ENCODE measurements around the gene LBX2.

The LBX2 gene

GRCh38 chr2:74532222-74532621 is 32.8 kb upstream of the LBX2 start:
- H3K27ac Mint-ChIP-seq (ENCODE audit: low read depth) = peak overlapping the region; percentile 73
- H3K4me1 Mint-ChIP-seq = peaks cover 38% of the 10 kb centered on the region
- ATAC-seq (replicated peaks; ENCODE audit: extremely low read depth, poor library complexity, severe bottlenecking) (no peak), DNase-seq (ENCODE audit: low spot score in 2 of 2) (no peak)
- no peaks in the 10 kb centered on the region for H3K9me3 Mint-ChIP-seq
- peak overlapping the region; percentile 29 for H3K4me3 Mint-ChIP-seq
- peaks cover 22% of the 10 kb centered on the region for H3K36me3 Mint-ChIP-seq (ENCODE audit: insufficient read depth)
- H3K27me3 Mint-ChIP-seq = peaks cover 4% of the 10 kb centered on the region

- no peaks in the 10 kb centered on the region for H3K9me3 Mint-ChIP-seq
- no peaks in the 10 kb centered on the region for H3K27me3 Mint-ChIP-seq
- ATAC-seq (replicated peaks; ENCODE audit: extremely low read depth, poor library complexity, severe bottlenecking) (no peak), DNase-seq (ENCODE audit: low spot score in 2 of 2) (no peak)
- H3K27ac Mint-ChIP-seq (ENCODE audit: low read depth) = peak overlapping the region; percentile 73
- peaks cover 40% of the 10 kb centered on the region for H3K4me1 Mint-ChIP-seq
- H3K4me3 Mint-ChIP-seq = peak overlapping the region; percentile 29
- H3K36me3 Mint-ChIP-seq (ENCODE audit: insufficient read depth) = peaks cover 25% of the 10 kb centered on the region
Observed at GRCh38 chr2:74531666-74532065, 32.3 kb upstream of the LBX2 start.

- peak; percentile 66 for ATAC-seq (replicated peaks; ENCODE audit: extremely low read depth, poor library complexity, severe bottlenecking)
- H3K36me3 Mint-ChIP-seq (ENCODE audit: insufficient read depth) = peaks cover 31% of the 10 kb centered on the region
- peak overlapping the region; percentile 93 for H3K27ac Mint-ChIP-seq (ENCODE audit: low read depth)
- peak in 1 of 2 donors; percentile 72 for DNase-seq (ENCODE audit: low spot score in 2 of 2)
- H3K27me3 Mint-ChIP-seq = no peaks in the 10 kb centered on the region
- H3K9me3 Mint-ChIP-seq = no peaks in the 10 kb centered on the region
- H3K4me1 Mint-ChIP-seq = peaks cover 47% of the 10 kb centered on the region
- peak overlapping the region; percentile 88 for H3K4me3 Mint-ChIP-seq
Observed at GRCh38 chr2:74530239-74531187, 31.1 kb upstream of the LBX2 start.

GRCh38 chr2:74529357-74530238 is 30.2 kb upstream of the LBX2 start, which contains the start of the genes AUP1 and HTRA2:
AUP1 (minus strand) TSS chr2:74529706; CDS start chr2:74529629, 77 bp downstream.
HTRA2 (plus strand) TSS chr2:74529933; CDS start chr2:74530007, 74 bp downstream.
- Mint-ChIP-seq H3K27me3 (no peaks in the 10 kb centered on the region), H3K4me3 (peak within 1 kb of the TSS; percentile 88), H3K27ac (ENCODE audit: low read depth) (peak within 1 kb of the TSS; percentile 93), H3K4me1 (peaks cover 47% of the 10 kb centered on the region), H3K9me3 (no peaks in the 10 kb centered on the region), H3K36me3 (ENCODE audit: insufficient read depth) (peaks cover 31% of the 10 kb centered on the region)
- ATAC-seq (replicated peaks; ENCODE audit: extremely low read depth, poor library complexity, severe bottlenecking) (peak; percentile 90), DNase-seq (ENCODE audit: low spot score in 2 of 2) (peak; percentile 73 to 76)

GRCh38 chr2:74528600-74529356 is 29.4 kb upstream of the LBX2 start:
- peak overlapping the region; percentile 93 for H3K27ac Mint-ChIP-seq (ENCODE audit: low read depth)
- ATAC-seq (replicated peaks; ENCODE audit: extremely low read depth, poor library complexity, severe bottlenecking) (no peak), DNase-seq (ENCODE audit: low spot score in 2 of 2) (no peak)
- H3K9me3 Mint-ChIP-seq = no peaks in the 10 kb centered on the region
- H3K27me3 Mint-ChIP-seq = no peaks in the 10 kb centered on the region
- H3K36me3 Mint-ChIP-seq (ENCODE audit: insufficient read depth) = peaks cover 31% of the 10 kb centered on the region
- peaks cover 47% of the 10 kb centered on the region for H3K4me1 Mint-ChIP-seq
- H3K4me3 Mint-ChIP-seq = peak overlapping the region; percentile 88

GRCh38 chr2:74527741-74528140 is 28.3 kb upstream of the LBX2 start:
- H3K4me3 Mint-ChIP-seq = peak overlapping the region; percentile 88
- peaks cover 29% of the 10 kb centered on the region for H3K36me3 Mint-ChIP-seq (ENCODE audit: insufficient read depth)
- H3K27me3 Mint-ChIP-seq = no peaks in the 10 kb centered on the region
- ATAC-seq (replicated peaks; ENCODE audit: extremely low read depth, poor library complexity, severe bottlenecking) (no peak), DNase-seq (ENCODE audit: low spot score in 2 of 2) (no peak)
- no peaks in the 10 kb centered on the region for H3K9me3 Mint-ChIP-seq
- peaks cover 47% of the 10 kb centered on the region for H3K4me1 Mint-ChIP-seq
- H3K27ac Mint-ChIP-seq (ENCODE audit: low read depth) = peak overlapping the region; percentile 93

- no peak for ATAC-seq (replicated peaks; ENCODE audit: extremely low read depth, poor library complexity, severe bottlenecking)
- no peak for DNase-seq (ENCODE audit: low spot score in 2 of 2)
- Mint-ChIP-seq H3K9me3 (no peaks in the 10 kb centered on the region), H3K36me3 (ENCODE audit: insufficient read depth) (peaks cover 29% of the 10 kb centered on the region), H3K4me3 (no peak overlapping the region), H3K27ac (ENCODE audit: low read depth) (no peak overlapping the region), H3K27me3 (no peaks in the 10 kb centered on the region), H3K4me1 (peaks cover 38% of the 10 kb centered on the region)
Observed at GRCh38 chr2:74526649-74527230, 27.3 kb upstream of the LBX2 start.

- Mint-ChIP-seq H3K4me1 (peaks cover 30% of the 10 kb centered on the region), H3K36me3 (ENCODE audit: insufficient read depth) (peaks cover 29% of the 10 kb centered on the region), H3K4me3 (no peak within 1 kb of the TSS), H3K27ac (ENCODE audit: low read depth) (no peak within 1 kb of the TSS), H3K9me3 (no peaks in the 10 kb centered on the region), H3K27me3 (no peaks in the 10 kb centered on the region)
- ATAC-seq (replicated peaks; ENCODE audit: extremely low read depth, poor library complexity, severe bottlenecking) = no peak
- DNase-seq (ENCODE audit: low spot score in 2 of 2) = no peak
Observed at GRCh38 chr2:74525717-74526648, 26.6 kb upstream of the LBX2 start, which contains the start of gene DQX1. DQX1 (minus strand) TSS chr2:74526231; CDS start chr2:74525729, 502 bp downstream.

GRCh38 chr2:74524955-74525716 is 25.7 kb upstream of the LBX2 start:
- no peaks in the 10 kb centered on the region for H3K9me3 Mint-ChIP-seq
- H3K27ac Mint-ChIP-seq (ENCODE audit: low read depth) = no peak overlapping the region
- no peak for DNase-seq (ENCODE audit: low spot score in 2 of 2)
- H3K36me3 Mint-ChIP-seq (ENCODE audit: insufficient read depth) = peaks cover 26% of the 10 kb centered on the region
- H3K27me3 Mint-ChIP-seq = peaks cover 7% of the 10 kb centered on the region
- H3K4me1 Mint-ChIP-seq = peaks cover 23% of the 10 kb centered on the region
- no peak overlapping the region for H3K4me3 Mint-ChIP-seq
- no peak for ATAC-seq (replicated peaks; ENCODE audit: extremely low read depth, poor library complexity, severe bottlenecking)

- no peaks in the 10 kb centered on the region for H3K9me3 Mint-ChIP-seq
- H3K4me1 Mint-ChIP-seq = peaks cover 21% of the 10 kb centered on the region
- no peak overlapping the region for H3K4me3 Mint-ChIP-seq
- H3K36me3 Mint-ChIP-seq (ENCODE audit: insufficient read depth) = peaks cover 20% of the 10 kb centered on the region
- no peak overlapping the region for H3K27ac Mint-ChIP-seq (ENCODE audit: low read depth)
- DNase-seq (ENCODE audit: low spot score in 2 of 2) = no peak
- no peak for ATAC-seq (replicated peaks; ENCODE audit: extremely low read depth, poor library complexity, severe bottlenecking)
- peaks cover 19% of the 10 kb centered on the region for H3K27me3 Mint-ChIP-seq
Observed at GRCh38 chr2:74524005-74524404, 24.6 kb upstream of the LBX2 start.
